K562 (cell line): ENCODE data around the gene CAPRIN2. TPM values are rescaled to one million over a fixed set of nuclear protein-coding genes. Genes with fewer than 3 reads are reported as not detected.

ENCODE experiments used
- CHD7 ChIP-seq: fragments of 200-600 bp; sonication (generic); IDR thresholded peaks from one replicate; pipeline ENCODE4 v1.6.1; 2012; ENCODE audit warnings: mild to moderate bottlenecking, low read depth, low read length, inconsistent platforms
- HMG20A ChIP-seq: fragments of 450-650 bp; formaldehyde crosslinking; conservative IDR thresholded peaks from 2 replicates; pipeline ENCODE4 v1.4.0; 2020; ENCODE audit warnings: mild to moderate bottlenecking, mixed read lengths
- OTX1 ChIP-seq: fragments of 450-650 bp; formaldehyde crosslinking; IDR thresholded peaks from 2 replicates; pipeline ENCODE4 v1.4.0; 2022; ENCODE audit warnings: mild to moderate bottlenecking
- SMC3 ChIP-seq: conservative IDR thresholded peaks from 2 replicates; pipeline ENCODE4 v1.6.1; 2011; ENCODE audit warnings: low read depth, low read length, improper control_type of control experiment; ENCODE audit not compliant: insufficient read depth
- TAF1 ChIP-seq: IDR thresholded peaks from 2 replicates; pipeline ENCODE4 v1.6.1; 2011; ENCODE audit warnings: mild to moderate bottlenecking, low read length, moderate library complexity; ENCODE audit not compliant: insufficient read depth, control insufficient read depth, severe bottlenecking; ENCODE audit errors: extremely low read depth
- YBX1 ChIP-seq: fragments of 450-650 bp; IDR thresholded peaks from 2 replicates; pipeline ENCODE4 v1.7.1; 2016; ENCODE audit warnings: mild to moderate bottlenecking
- ZFP36 ChIP-seq: fragments of 150-350 bp; IDR thresholded peaks from 2 replicates; pipeline ENCODE4 v1.6.1; 2018; ENCODE audit warnings: low read length, low read depth; ENCODE audit not compliant: partially characterized antibody
- ZNF592 ChIP-seq: fragments of 450-650 bp; IDR thresholded peaks from 2 replicates; pipeline ENCODE4 v1.6.1; 2017; ENCODE audit warnings: antibody characterized with exemption, mild to moderate bottlenecking
- polyA plus RNA-seq, 8 experiments: library from polyadenylated mRNA; depleted of rRNA in 4 of 8; stranded (reverse) in 5 of 8; unstranded in 3 of 8; fragments of >200 nt; fragmentation: Nextera tagmentation in 2 of 8; fragmentation: Illumina TruSeq in 1 of 8; extraction: Ambion mirVana in 2 of 8; extraction: Trizol in 1 of 8; gene quantifications; 2 replicates each; pipeline versions ENCODE4 v1.2.1 to v1.2.3, GENCODE V29; 2011 to 2014; ENCODE audit warnings: inconsistent platforms in 1 of 8, missing spikeins in 1 of 8
- total RNA-seq, 7 experiments: library from RNA; depleted of rRNA in 6 of 7; stranded (reverse); fragments of >200 nt in 6 of 7; fragmentation: Illumina TruSeq in 2 of 7; extraction: Trizol in 2 of 7; gene quantifications; 2 replicates each; pipeline versions ENCODE4 v1.2.1 to v1.2.3, GENCODE V29; 2011 to 2021; ENCODE audit warnings: low replicate concordance in 1 of 7
- TF ChIP-seq, protein P1 (sequence below): fragments of 450-650 bp; formaldehyde crosslinking; IDR thresholded peaks from 2 replicates; pipeline ENCODE4 v1.4.0; 2020; ENCODE audit warnings: mild to moderate bottlenecking, moderate library complexity

CAPRIN2 gene
- total and polyA plus RNA-seq, 9 of the 15 experiments (the other 6 are each of a cell fraction or from before 2014, with no cell fraction given) = 2.3 to 14.5 (median 8.9) TPM

DNA sequence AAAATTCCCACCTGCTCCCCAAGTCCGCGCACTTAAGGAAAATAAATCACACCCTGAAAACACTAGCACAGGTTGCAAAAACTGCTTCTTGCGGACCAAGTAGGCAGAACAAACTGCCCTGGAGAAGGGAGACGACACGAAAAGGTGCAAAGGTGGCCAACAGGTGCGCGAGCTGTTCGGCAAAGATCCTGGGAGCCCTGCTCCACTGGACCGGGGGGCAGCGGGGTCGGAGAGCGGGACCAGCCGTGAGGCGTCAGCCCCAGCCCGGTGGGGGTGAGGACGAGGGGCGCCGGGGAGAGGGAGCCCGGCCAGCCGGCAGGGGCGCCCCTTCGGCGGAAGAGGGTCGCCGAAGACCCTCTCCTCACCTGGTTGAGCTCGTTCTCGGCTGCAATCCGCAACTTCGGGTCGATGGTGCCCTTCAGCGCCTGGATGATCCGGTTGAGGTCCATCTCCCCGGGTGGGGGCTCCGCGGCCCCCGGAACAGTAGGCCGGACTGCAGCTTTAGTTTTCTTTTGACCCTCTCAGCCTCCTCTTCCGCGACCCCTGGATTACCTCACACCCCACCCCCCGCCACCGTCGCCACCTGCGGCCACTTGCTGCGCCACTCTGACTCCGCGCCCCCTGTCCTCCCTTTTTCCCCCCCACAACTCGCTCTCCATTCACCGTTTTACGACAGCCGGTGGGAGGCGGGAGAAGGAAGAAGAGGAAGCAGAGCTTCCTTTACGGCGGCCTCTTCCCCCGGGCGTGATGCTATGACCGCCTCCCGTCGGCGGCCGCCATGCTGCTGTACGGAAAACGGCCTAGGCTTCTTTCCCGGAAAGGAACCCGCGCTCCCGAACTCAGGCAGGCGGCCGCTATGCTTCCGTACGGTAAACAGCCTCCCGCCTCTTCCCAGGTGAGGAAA, 59.3 kb downstream of the CAPRIN2 start, which contains the start of gene IPO8 (continued):
- TF ChIP-seq, protein P1, sequence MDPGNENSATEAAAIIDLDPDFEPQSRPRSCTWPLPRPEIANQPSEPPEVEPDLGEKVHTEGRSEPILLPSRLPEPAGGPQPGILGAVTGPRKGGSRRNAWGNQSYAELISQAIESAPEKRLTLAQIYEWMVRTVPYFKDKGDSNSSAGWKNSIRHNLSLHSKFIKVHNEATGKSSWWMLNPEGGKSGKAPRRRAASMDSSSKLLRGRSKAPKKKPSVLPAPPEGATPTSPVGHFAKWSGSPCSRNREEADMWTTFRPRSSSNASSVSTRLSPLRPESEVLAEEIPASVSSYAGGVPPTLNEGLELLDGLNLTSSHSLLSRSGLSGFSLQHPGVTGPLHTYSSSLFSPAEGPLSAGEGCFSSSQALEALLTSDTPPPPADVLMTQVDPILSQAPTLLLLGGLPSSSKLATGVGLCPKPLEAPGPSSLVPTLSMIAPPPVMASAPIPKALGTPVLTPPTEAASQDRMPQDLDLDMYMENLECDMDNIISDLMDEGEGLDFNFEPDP (CRISPR knock-in tag) = no peak
- TF ChIP-seq TAF1 = peak; percentile 68
- 0 out of 2 replicates have a peak, but pooled peaks have one; percentile 40 for TF ChIP-seq ZNF592
- TF ChIP-seq SMC3 = no peak
- no peak for TF ChIP-seq CHD7
- no peak for TF ChIP-seq OTX1 (CRISPR knock-in tag)
- no peak for TF ChIP-seq ZFP36
- no peak for TF ChIP-seq YBX1
- no peak for TF ChIP-seq HMG20A (CRISPR knock-in tag)
